Upper lobe of left lung (tissue), 6 donors: Measurements from ENCODE around the gene COLEC11. TPM values are rescaled to one million over a fixed set of nuclear protein-coding genes. Genes with fewer than 3 reads are reported as not detected.
"Not testable (repeated sequence)": the region's sequence is repeated elsewhere in the genome, so short reads cannot be mapped to it uniquely, and the experiment has no call there.

Experiments
- ATAC-seq, 2 donors: fragments of 200-7000 bp; cut with Tn5 transposase; one replicate each; pipeline ENCODE4 v1.9.1; 2022; ENCODE audit warnings: mild to moderate bottlenecking in 2 of 2, moderate library complexity in 2 of 2; ENCODE audit not compliant: low FRiP score in 2 of 2
- DNase-seq, 2 donors: peaks; one replicate each; pipeline ENCODE4 v3.0.0-alpha.2; 2019 to 2020
- H3K27ac ChIP-seq, 4 donors: fragments of 200-600 bp; sonication (generic); one replicate each; pipeline ENCODE4 v1.5.1; 2016 to 2019
- H3K27me3 ChIP-seq, 4 donors: fragments of 200-600 bp; sonication (generic); one replicate each; pipeline ENCODE4 v1.5.1; 2017 to 2019
- H3K36me3 ChIP-seq, 4 donors: fragments of 200-600 bp; sonication (generic); one replicate each; pipeline ENCODE4 v1.5.1; 2016 to 2019
- H3K4me1 ChIP-seq, 4 donors: fragments of 200-600 bp; sonication (generic); one replicate each; pipeline ENCODE4 v1.5.1; 2018 to 2019
- H3K4me3 ChIP-seq, 4 donors: fragments of 200-600 bp; sonication (generic); one replicate each; pipeline ENCODE4 v1.5.1; 2017 to 2019; ENCODE audit warnings: mild to moderate bottlenecking in 2 of 4, moderate library complexity in 1 of 4
- H3K9me3 ChIP-seq, 4 donors: fragments of 200-600 bp; sonication (generic); one replicate each; pipeline ENCODE4 v1.5.1; 2018 to 2019
- EP300 ChIP-seq, 4 donors: sonication (generic); formaldehyde crosslinking; IDR thresholded peaks; one replicate each; pipeline ENCODE4 v1.5.1; 2017; ENCODE audit warnings: antibody characterized with exemption in 4 of 4, control low read depth in 2 of 4
- POLR2A ChIP-seq, 4 donors: fragments of 450-650 bp; IDR thresholded peaks; one replicate each; pipeline ENCODE4 v1.5.1; 2016 to 2017; ENCODE audit warnings: antibody characterized with exemption in 4 of 4, mild to moderate bottlenecking in 2 of 4
- POLR2AphosphoS5 ChIP-seq, 2 donors: sonication (generic); formaldehyde crosslinking; IDR thresholded peaks; one replicate each; pipeline ENCODE4 v1.5.1; 2017; ENCODE audit warnings: antibody characterized with exemption in 2 of 2
- WGBS, 2 donors: methylation state at CpG; one replicate each; pipeline ENCODE4 v1.1.5; 2017 to 2018; 5-methylcytosine and 5-hydroxymethylcytosine counted together
- total RNA-seq, 6 donors: library from RNA; depleted of rRNA in 4 of 6; stranded (reverse); fragments of >200 nt in 4 of 6; gene quantifications; one replicate each; pipeline versions ENCODE4 v1.1.0 to v1.2.1, GENCODE V29; 2016 to 2021
- TF ChIP-seq, protein P1 (sequence below), 6 experiments: fragments of 450-650 bp in 4 of 6; fragments of 200-600 bp in 2 of 6; sonication (generic) in 2 of 6; IDR thresholded peaks; one replicate each; pipeline ENCODE4 v1.5.1; 2016 to 2019; ENCODE audit warnings: antibody characterized with exemption in 6 of 6
- donor health status: DM: no; HTN: no; CAD: no; lungs with moderate emphysema.
- donor health status: DM: no; HTN: yes; CAD: no; lungs with severe emphysema.

The COLEC11 gene
- total RNA-seq, 6 donors from 2014 or later, result 0.79 to 2.3 (median 1.3) TPM; not detected in 1

DNA sequence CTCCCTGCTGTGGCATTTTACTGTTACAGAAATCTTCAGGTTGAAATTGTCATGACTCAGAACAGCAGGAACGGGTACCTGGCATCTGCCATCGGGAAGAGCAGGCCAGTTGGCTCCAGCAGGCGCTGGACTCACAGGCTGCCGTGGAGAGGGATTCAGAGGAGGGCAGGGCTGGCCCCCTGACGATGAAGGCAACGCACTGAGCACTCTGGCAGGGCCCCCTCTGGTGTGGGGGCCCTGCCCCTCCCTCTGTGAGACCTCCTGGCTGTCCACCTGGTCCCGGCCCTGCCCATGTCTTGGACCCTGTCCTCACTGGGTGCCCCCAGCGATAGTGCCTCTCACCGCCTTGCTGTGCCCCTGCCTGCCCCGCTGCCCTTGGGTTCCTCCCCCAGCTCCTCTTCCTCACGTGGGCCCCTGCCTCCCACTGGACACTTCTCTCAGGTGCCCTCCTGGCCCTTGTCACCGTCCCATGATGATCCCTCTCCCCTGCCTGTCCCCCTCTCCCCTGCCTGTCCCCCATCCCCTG lies 39.7 kb downstream of the COLEC11 start:
- no peaks in the 10 kb centered on the region for H3K36me3 ChIP-seq
- no peaks in the 10 kb centered on the region for H3K9me3 ChIP-seq
- DNase-seq (peak in 1 of 2 donors; percentile 16), ATAC-seq (no peak)
- H3K27ac ChIP-seq, result no peak overlapping the region
- 89 to 93% methylated on average over 11 to 12 of the region's 12 CpGs for WGBS, 2 donors
- H3K27me3 ChIP-seq, result no peaks in the 10 kb centered on the region
- TF ChIP-seq POLR2AphosphoS5 (IDR thresholded peaks at IDR 0.05), result no peak
- TF ChIP-seq, protein P1, sequence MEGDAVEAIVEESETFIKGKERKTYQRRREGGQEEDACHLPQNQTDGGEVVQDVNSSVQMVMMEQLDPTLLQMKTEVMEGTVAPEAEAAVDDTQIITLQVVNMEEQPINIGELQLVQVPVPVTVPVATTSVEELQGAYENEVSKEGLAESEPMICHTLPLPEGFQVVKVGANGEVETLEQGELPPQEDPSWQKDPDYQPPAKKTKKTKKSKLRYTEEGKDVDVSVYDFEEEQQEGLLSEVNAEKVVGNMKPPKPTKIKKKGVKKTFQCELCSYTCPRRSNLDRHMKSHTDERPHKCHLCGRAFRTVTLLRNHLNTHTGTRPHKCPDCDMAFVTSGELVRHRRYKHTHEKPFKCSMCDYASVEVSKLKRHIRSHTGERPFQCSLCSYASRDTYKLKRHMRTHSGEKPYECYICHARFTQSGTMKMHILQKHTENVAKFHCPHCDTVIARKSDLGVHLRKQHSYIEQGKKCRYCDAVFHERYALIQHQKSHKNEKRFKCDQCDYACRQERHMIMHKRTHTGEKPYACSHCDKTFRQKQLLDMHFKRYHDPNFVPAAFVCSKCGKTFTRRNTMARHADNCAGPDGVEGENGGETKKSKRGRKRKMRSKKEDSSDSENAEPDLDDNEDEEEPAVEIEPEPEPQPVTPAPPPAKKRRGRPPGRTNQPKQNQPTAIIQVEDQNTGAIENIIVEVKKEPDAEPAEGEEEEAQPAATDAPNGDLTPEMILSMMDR (IDR thresholded peaks at IDR 0.05), result no peak
- TF ChIP-seq EP300 (IDR thresholded peaks at IDR 0.05), result no peak
- TF ChIP-seq POLR2A (IDR thresholded peaks at IDR 0.05), result no peak
- H3K4me1 ChIP-seq, result peaks cover 0 to 13% (median 4%) of the 10 kb centered on the region in 4 donors
- no peak overlapping the region for H3K4me3 ChIP-seq

DNA sequence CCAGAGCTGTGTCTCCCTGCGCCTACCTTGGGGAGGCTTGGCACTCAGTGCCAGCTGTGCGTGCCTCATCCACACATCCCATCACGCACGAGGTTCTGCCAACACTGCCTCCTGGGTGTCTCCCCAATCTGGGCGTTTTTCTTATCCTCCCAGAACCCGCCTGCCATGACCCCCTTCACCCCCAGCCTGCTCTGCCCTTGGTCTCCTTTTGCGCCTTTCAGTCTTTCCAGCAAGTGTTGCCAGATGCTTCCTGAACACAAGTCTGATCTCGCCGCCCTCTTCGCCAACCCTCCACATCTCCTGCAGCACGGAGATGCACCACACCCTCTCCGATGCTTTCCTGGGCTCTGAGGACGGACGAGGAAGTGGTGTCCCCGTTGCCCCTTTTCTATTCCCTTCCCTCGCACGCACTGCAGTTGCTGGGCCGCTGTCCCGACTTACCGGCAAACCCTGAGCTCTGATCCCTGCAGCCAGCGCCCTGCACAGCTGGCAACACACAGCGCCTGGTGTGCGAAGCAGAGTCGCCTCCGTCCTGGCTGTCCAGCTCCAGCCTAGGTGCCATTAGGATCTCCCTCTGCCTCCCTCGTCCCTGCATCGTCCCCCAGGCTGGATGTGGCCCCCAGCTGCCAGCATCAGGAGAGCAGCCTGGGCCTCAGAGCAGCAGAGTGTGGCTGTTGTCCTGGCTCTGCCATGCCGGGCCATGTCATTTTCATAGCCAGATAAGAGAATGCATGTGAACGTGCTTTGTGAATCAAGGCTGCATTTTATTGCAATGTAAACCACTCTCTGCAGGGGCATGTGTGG lies 40.5 kb downstream of the COLEC11 start:
- no peaks in the 10 kb centered on the region for H3K36me3 ChIP-seq
- peaks cover 0 to 13% (median 4%) of the 10 kb centered on the region in 4 donors for H3K4me1 ChIP-seq
- no peak for DNase-seq
- no peak overlapping the region for H3K27ac ChIP-seq
- no peak overlapping the region for H3K4me3 ChIP-seq
- WGBS, 2 donors, result 79 to 83% methylated on average over 26 to 29 of the region's 29 CpGs
- H3K9me3 ChIP-seq, result no peaks in the 10 kb centered on the region
- no peak for ATAC-seq
- H3K27me3 ChIP-seq, result no peaks in the 10 kb centered on the region
- TF ChIP-seq POLR2AphosphoS5 (IDR thresholded peaks at IDR 0.05), result no peak
- TF ChIP-seq, protein P1 (IDR thresholded peaks at IDR 0.05), result no peak
- no peak for TF ChIP-seq EP300 (IDR thresholded peaks at IDR 0.05)
- no peak for TF ChIP-seq POLR2A (IDR thresholded peaks at IDR 0.05)

DNA sequence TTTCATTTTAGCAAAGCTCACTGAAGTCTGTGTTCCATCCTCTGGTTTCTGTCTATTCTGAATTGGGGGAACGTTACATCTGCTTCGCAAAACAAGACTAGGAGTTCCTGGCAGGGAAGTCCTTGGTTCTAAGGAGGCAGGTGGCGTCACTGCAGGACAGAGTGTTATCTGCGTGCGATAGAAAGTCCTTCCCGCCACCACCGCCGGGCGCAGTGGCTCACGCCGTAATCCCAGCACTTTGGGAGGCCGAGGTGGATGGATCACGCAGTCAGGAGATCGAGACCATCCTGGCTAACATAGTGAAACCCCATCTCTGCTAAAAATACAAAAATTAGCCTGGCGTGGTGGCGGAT lies 41.0 kb downstream of the COLEC11 start:
- not testable (repeated sequence) for H3K27ac ChIP-seq, ATAC-seq, H3K4me1 ChIP-seq, DNase-seq, H3K4me3 ChIP-seq, H3K36me3 ChIP-seq, H3K27me3 ChIP-seq, H3K9me3 ChIP-seq
- WGBS, 2 donors, result 91 to 92% methylated on average over 9 to 16 of the region's 16 CpGs

DNA sequence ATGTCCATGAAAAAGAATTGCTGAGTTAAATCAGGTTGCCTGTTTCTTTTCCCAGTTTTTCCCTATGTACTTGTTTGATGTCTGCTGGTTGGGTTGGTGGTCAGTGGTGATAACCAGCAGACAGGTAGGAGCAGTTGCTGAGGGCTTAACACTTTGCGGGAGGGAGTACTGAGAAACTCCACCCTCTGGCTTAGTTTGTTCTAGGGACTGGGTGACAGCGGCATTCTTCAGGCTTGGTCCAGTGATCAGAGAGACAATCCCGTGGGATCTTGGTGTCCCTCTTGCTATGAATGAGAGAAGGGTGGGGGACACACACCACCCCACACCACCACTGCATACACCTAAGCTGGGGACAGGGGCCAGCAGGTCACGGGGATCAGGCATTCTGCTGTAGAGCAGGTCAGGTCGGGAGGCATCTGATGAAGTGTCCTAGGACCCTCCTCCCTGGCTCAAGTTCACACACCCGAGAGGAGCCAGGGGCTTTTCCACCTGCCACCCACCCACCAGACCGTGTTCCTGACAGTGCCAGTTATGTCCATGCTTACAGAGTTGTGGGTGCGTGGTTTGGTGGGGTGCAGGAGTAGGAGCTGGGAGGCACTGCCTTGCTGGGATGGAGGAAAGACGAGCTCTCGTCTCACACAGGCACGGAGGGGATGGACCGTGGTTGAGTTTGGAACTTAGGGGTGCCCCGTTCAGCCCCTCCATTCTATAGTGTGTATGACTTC lies 41.8 kb downstream of the COLEC11 start:
- Histone ChIP-seq H3K27me3 (no peaks in the 10 kb centered on the region), H3K4me1 (peaks cover 0 to 1% (median 0%) of the 10 kb centered on the region in 4 donors), H3K4me3 (no peak overlapping the region), H3K36me3 (no peaks in the 10 kb centered on the region), H3K9me3 (no peaks in the 10 kb centered on the region), H3K27ac (no peak overlapping the region)
- ATAC-seq (no peak), DNase-seq (no peak)
- no peak for TF ChIP-seq POLR2A (IDR thresholded peaks at IDR 0.05)
- TF ChIP-seq, protein P1 (IDR thresholded peaks at IDR 0.05), result no peak
- no peak for TF ChIP-seq POLR2AphosphoS5 (IDR thresholded peaks at IDR 0.05)
- no peak for TF ChIP-seq EP300 (IDR thresholded peaks at IDR 0.05)
- WGBS, 2 donors, result 82 to 85% methylated on average over 12 to 13 of the region's 13 CpGs

DNA sequence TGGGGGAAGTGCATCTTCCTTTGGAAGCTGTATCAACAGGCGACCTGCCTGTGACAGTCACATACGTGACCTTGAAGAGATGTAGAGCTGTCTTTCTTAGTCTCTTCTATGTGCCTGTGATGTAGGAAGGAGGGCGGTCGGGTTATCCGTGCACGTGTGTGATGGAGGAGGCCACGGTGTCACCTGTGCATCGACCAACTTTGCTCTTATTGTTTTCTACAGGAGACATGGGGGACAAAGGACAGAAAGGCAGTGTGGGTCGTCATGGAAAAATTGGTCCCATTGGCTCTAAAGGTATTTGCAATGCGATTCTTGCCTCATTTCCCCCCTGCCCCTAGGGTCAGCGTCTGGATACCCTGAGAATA lies 42.4 kb downstream of the COLEC11 start:
- H3K4me3 ChIP-seq, result no peak overlapping the region
- ATAC-seq (no peak), DNase-seq (no peak)
- H3K9me3 ChIP-seq, result no peaks in the 10 kb centered on the region
- 83 to 85% methylated on average over 11 of the region's 11 CpGs for WGBS, 2 donors
- H3K4me1 ChIP-seq, result no peaks in the 10 kb centered on the region
- H3K36me3 ChIP-seq, result no peaks in the 10 kb centered on the region
- no peak for TF ChIP-seq POLR2AphosphoS5 (IDR thresholded peaks at IDR 0.05)
- TF ChIP-seq POLR2A (IDR thresholded peaks at IDR 0.05), result no peak
- no peak for TF ChIP-seq EP300 (IDR thresholded peaks at IDR 0.05)
- TF ChIP-seq, protein P1 (IDR thresholded peaks at IDR 0.05), result no peak
- H3K27me3 ChIP-seq, result no peaks in the 10 kb centered on the region
- H3K27ac ChIP-seq, result no peak overlapping the region
